Epithelial cell of proximal tubule (primary cell): ENCODE measurements around the gene FOXA2. TPM values are rescaled to one million over a fixed set of nuclear protein-coding genes. Genes with fewer than 3 reads are reported as not detected.

Experiments used
- DNase-seq: peaks from one replicate; pipeline ENCODE4 v3.0.0-alpha.2; 2011; ENCODE audit warnings: low read depth
- H3K4me3 ChIP-seq: 2 replicates; pipeline ENCODE4 v1.5.1; 2011; ENCODE audit warnings: low read depth, mild to moderate bottlenecking, low read length
- total RNA-seq: library from RNA; depleted of rRNA; stranded (reverse); fragments of >200 nt; gene quantifications from 2 replicates; pipeline ENCODE4 v1.2.3, GENCODE V29; 2015
- TF ChIP-seq, protein P1 (sequence below): conservative IDR thresholded peaks from 2 replicates; pipeline ENCODE4 v1.5.1; 2012; ENCODE audit warnings: low read depth, mild to moderate bottlenecking, low read length

Gene FOXA2
- total RNA-seq = not detected in 2 replicates

DNA sequence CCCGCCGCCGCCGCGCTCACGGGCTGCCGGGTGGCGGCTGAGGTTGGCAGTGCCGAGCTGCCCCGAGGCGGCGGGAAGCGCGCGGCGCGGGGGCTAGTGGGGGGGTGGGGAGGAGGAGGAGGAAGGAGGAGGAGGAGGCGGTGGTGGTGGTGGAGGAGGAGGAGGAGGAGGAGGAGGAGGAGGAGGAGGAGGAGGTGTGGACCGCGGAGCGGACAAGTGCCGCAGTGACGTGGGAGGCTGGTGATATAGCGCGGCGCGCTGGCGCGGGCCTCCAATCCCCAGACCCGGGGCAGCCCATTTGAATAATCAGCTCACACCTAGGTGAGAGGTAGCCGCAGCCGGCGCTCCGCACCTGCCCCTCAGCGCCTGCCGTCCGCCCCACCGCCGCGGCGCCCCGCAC, at the start of gene FOXA2:
TSS of gene FOXA2 (minus strand) at position 51 of the 400 bp plus-strand sequence. CDS start 294 bp downstream, outside the sequence.
- peak within 1 kb of the TSS; percentile 45 for H3K4me3 ChIP-seq
- TF ChIP-seq, protein P1, sequence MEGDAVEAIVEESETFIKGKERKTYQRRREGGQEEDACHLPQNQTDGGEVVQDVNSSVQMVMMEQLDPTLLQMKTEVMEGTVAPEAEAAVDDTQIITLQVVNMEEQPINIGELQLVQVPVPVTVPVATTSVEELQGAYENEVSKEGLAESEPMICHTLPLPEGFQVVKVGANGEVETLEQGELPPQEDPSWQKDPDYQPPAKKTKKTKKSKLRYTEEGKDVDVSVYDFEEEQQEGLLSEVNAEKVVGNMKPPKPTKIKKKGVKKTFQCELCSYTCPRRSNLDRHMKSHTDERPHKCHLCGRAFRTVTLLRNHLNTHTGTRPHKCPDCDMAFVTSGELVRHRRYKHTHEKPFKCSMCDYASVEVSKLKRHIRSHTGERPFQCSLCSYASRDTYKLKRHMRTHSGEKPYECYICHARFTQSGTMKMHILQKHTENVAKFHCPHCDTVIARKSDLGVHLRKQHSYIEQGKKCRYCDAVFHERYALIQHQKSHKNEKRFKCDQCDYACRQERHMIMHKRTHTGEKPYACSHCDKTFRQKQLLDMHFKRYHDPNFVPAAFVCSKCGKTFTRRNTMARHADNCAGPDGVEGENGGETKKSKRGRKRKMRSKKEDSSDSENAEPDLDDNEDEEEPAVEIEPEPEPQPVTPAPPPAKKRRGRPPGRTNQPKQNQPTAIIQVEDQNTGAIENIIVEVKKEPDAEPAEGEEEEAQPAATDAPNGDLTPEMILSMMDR = no peak
- DNase-seq = no peak

DNA sequence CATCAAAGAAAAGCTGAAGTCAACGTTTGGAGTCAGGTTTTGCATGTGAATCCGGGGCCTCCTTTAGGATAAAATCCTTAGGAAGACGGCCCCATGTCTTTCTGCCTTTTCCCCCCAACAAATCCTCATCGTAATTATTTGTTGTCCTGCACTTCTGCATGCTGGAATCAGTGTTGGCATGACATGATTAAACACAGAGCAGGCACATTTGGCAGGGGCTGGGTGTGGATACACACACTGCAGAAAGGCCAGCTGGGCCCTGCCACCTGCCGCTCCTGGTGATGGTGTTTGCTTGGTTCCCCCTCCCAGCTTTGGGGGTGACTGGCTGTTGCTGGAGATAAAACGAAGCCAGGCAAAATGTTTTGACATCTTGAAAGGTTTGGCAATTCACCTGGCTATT, 46.3 kb upstream of the FOXA2 start:
- TF ChIP-seq, protein P1 = no peak
- H3K4me3 ChIP-seq = no peak overlapping the region
- DNase-seq = no peak

DNA sequence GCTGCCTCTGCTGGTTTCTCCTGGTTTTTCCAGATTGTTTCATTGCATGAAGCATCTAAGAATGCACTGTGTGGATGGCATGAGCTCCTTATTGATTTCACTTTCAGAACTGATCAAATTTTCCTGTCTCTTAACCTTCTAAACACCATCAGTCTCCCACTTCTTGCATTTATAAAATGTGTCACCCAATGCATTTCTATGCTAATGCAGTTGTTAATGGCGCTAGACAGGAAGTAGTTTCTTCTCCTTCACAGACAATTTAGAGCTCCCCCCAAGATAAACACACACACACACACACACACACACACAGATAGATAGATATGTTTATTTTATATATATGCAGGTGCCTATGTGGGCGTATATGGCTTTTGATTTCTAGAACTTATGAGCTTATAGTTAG, 45.6 kb upstream of the FOXA2 start:
- TF ChIP-seq, protein P1 = no peak
- no peak for DNase-seq
- no peak overlapping the region for H3K4me3 ChIP-seq

DNA sequence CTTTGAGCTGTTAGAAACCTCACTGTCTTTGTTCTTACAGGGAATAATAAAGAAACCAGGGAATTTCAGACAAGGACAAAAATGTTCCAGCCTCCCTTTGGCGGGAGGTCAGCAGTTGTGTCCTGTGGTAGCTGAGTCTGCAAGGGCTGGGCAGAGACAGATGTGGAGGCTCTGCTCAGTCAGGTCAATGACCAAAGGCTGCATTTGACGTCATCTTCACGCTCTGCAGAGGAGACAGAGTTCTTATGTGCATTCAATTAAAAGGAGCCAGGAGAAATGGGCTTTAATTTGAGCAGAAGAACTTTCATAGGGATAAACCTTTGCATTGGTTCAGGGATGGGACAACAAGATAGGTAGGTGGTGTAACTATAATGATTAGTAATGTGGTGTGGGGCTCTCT, 45.1 kb upstream of the FOXA2 start:
- TF ChIP-seq, protein P1 = no peak
- no peak for DNase-seq
- H3K4me3 ChIP-seq = no peak overlapping the region

DNA sequence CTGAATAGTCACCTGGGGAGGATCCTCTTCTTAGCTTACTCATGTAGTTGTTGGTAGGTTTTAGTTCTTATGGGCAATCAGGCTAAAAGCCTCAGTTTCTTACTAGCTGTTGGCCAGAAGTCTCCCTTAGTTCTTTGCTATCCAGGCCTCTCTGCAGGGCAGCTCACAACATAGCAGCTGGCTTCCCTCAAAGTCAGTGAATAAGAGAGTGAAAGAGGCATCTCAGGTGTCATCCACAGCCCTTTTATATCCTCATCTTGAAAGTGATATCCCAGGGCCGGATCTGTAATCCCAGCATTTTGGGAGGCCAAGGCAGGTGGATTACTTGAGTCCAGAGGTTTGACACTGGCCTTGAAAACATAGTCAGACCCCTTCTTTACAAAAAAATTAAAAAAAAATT, 42.1 kb upstream of the FOXA2 start:
- TF ChIP-seq, protein P1 = no peak
- no peak overlapping the region for H3K4me3 ChIP-seq
- DNase-seq = no peak

DNA sequence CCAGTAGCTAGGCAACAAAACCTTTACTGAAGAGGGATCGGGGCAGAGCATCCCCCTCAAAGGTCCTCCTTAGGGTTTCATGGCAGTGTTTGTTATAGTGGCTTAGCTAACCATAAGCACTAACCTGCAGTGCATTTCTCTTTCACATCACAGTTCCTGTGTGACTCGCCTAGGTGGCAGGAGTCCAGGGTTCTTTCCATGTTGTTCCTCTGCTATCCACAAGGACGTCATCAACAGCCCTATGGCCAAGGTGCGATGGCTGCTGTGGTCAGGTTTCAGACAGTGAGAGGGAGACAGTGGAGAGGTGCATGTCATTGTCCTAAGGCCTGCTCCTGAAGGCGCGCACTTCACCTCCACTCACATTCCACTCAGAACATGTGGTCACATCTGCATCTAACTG, 38.8 kb upstream of the FOXA2 start:
- TF ChIP-seq, protein P1 = peak; percentile 9
- no peak overlapping the region for H3K4me3 ChIP-seq
- DNase-seq = no peak

DNA sequence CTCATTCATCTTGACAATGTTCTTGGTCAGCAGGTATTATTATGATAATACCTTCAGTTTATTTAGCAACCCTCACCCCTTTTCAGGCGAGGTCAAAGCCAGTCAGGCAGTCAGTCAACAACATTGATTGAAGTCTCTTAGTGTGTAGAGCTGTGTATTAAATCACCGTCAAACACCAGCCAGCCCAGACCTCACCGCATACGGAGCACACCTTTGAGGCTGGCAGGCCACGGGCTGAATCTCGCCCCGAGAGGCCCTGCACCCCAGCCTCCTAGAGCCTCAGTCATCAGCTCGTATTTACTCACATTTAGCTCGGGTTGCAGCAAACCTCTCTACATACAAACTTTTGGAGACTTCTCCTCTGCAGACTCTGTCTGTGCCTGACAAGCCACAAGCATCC, 36.0 kb upstream of the FOXA2 start:
- DNase-seq = no peak
- no peak overlapping the region for H3K4me3 ChIP-seq
- TF ChIP-seq, protein P1 = no peak
